SK-N-SH treated with all-trans-retinoic acid at 6 μM for 48 hours (cell line): ENCODE measurements around the gene CCR1.

Source experiments
- ARNTL ChIP-seq: fragments of 450-650 bp; formaldehyde crosslinking; IDR thresholded peaks from 2 replicates; pipeline ENCODE4 v1.5.0; 2020; ENCODE audit warnings: low read depth, mild to moderate bottlenecking, moderate library complexity, borderline replicate concordance
- ISL1 ChIP-seq: fragments of 250-450 bp; sonication (Bioruptor Pico); IDR thresholded peaks from 2 replicates; pipeline ENCODE4 v2.1.2; 2022; ENCODE audit warnings: mild to moderate bottlenecking, moderate library complexity
- SNAI2 ChIP-seq: fragments of 250-450 bp; sonication (Bioruptor Pico); IDR thresholded peaks from 2 replicates; pipeline ENCODE4 v1.5.0; 2020; ENCODE audit warnings: mild to moderate bottlenecking, moderate library complexity
- ZC3H10 ChIP-seq: fragments of 250-450 bp; sonication (Bioruptor Pico); IDR thresholded peaks from 2 replicates; pipeline ENCODE4 v1.5.1; 2021; ENCODE audit warnings: mild to moderate bottlenecking, moderate library complexity
- ZFP3 ChIP-seq: fragments of 250-450 bp; sonication (Bioruptor Pico); IDR thresholded peaks from 2 replicates; pipeline ENCODE4 v1.5.0; 2020; ENCODE audit warnings: mild to moderate bottlenecking, moderate library complexity
- ZFP30 ChIP-seq: fragments of 450-650 bp; formaldehyde crosslinking; IDR thresholded peaks from 2 replicates; pipeline ENCODE4 v1.5.0; 2022; ENCODE audit warnings: mild to moderate bottlenecking, moderate library complexity
- TF ChIP-seq, protein P1 (sequence below): fragments of 250-450 bp; sonication (Bioruptor Pico); IDR thresholded peaks from 2 replicates; pipeline ENCODE4 v1.5.1; 2020; ENCODE audit warnings: low read depth, mild to moderate bottlenecking, moderate library complexity

DNA sequence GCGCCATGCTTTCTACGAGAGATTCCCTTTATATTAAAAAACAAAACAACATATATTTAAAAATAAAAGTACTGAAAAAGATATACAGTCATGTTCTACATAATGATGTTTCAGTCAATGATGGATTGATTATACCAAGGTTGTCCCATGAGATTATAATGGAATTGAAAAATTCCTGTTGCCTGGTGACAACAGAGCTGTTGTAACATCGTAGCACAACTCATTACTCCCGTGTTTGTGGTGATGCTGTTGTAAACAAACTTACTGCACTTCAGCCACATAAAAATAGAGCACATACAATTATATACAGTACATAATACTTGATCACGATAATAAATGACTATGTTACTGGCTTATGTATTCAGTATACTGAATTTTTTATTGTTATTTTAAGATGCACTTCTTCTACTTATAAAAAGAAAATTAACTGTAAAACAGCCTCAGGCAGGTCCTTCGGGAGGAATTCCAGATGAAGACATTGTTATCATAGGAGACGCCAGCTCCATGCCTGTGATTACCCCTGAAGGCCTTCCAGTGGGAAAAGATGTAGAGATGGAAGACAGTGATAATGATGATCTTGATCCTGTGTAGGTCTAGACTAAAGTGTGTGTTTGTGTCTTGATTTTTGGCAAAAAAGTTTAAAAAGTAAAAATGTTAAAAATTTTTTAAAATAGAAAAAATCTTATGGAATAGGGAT, 11.7 kb downstream of the CCR1 start:
- TF ChIP-seq ZFP30 (no peak), ISL1 (CRISPR knock-in tag) (no peak), ZFP3 (CRISPR knock-in tag) (no peak), ARNTL (CRISPR knock-in tag) (no peak), ZC3H10 (CRISPR knock-in tag) (no peak), SNAI2 (CRISPR knock-in tag) (no peak)
- TF ChIP-seq, protein P1, sequence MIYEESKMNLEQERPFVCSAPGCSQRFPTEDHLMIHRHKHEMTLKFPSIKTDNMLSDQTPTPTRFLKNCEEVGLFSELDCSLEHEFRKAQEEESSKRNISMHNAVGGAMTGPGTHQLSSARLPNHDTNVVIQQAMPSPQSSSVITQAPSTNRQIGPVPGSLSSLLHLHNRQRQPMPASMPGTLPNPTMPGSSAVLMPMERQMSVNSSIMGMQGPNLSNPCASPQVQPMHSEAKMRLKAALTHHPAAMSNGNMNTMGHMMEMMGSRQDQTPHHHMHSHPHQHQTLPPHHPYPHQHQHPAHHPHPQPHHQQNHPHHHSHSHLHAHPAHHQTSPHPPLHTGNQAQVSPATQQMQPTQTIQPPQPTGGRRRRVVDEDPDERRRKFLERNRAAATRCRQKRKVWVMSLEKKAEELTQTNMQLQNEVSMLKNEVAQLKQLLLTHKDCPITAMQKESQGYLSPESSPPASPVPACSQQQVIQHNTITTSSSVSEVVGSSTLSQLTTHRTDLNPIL (CRISPR knock-in tag): no peak
